Tibial nerve (tissue), 4 donors: ENCODE data around the gene CASP8AP2. TPM values are rescaled to one million over a fixed set of nuclear protein-coding genes. Genes with fewer than 3 reads are reported as not detected.
"Not testable (repeated sequence)": the region's sequence is repeated elsewhere in the genome, so short reads cannot be mapped to it uniquely, and the experiment has no call there.

Source experiments
- DNase-seq, 2 donors: peaks; one replicate each; pipeline ENCODE4 v3.0.0-alpha.2; 2019; ENCODE audit warnings: low spot score in 2 of 2
- H3K27ac ChIP-seq, 4 donors: fragments of 200-600 bp; sonication (generic) in 3 of 4; one replicate each; pipeline ENCODE4 v1.5.1; 2017 to 2019; ENCODE audit warnings: mild to moderate bottlenecking in 1 of 4
- H3K27me3 ChIP-seq, 2 donors: fragments of 200-600 bp; sonication (generic) in 1 of 2; one replicate each; pipeline versions ENCODE4 v1.5.1 to v1.6.0; 2017 to 2019
- H3K36me3 ChIP-seq, 3 donors: fragments of 200-600 bp; sonication (generic); one replicate each; pipeline ENCODE4 v1.5.1; 2018 to 2019
- H3K4me1 ChIP-seq, 4 donors: fragments of 200-600 bp; sonication (generic) in 3 of 4; one replicate each; pipeline ENCODE4 v1.5.1; 2017 to 2019
- H3K4me3 ChIP-seq, 4 donors: fragments of 200-600 bp; sonication (generic) in 3 of 4; one replicate each; pipeline ENCODE4 v1.5.1; 2017 to 2019; ENCODE audit warnings: mild to moderate bottlenecking in 1 of 4, moderate library complexity in 1 of 4
- H3K9me3 ChIP-seq, 4 donors: fragments of 200-600 bp; sonication (generic) in 3 of 4; one replicate each; pipeline ENCODE4 v1.5.1; 2017 to 2019
- CTCF ChIP-seq, 5 experiments: fragments of 200-600 bp in 3 of 5; fragments of 450-650 bp in 2 of 5; sonication (generic) in 3 of 5; IDR thresholded peaks; one replicate each; pipeline ENCODE4 v1.5.1; 2016 to 2019; ENCODE audit warnings: antibody characterized with exemption in 5 of 5, mild to moderate bottlenecking in 3 of 5, moderate library complexity in 2 of 5
- EP300 ChIP-seq, 2 donors: sonication (generic); formaldehyde crosslinking; IDR thresholded peaks; one replicate each; pipeline ENCODE4 v1.6.1; 2017; ENCODE audit warnings: antibody characterized with exemption in 2 of 2, mild to moderate bottlenecking in 1 of 2
- POLR2A ChIP-seq, 2 donors: fragments of 450-650 bp; IDR thresholded peaks; one replicate each; pipeline ENCODE4 v1.6.1; 2017; ENCODE audit warnings: antibody characterized with exemption in 2 of 2, mild to moderate bottlenecking in 2 of 2, moderate library complexity in 2 of 2
- WGBS, 2 donors: methylation state at CpG; one replicate each; pipeline ENCODE4 v1.1.5; 2018; 5-methylcytosine and 5-hydroxymethylcytosine counted together
- total RNA-seq, 4 donors: library from RNA; depleted of rRNA; stranded (reverse); fragments of >200 nt; gene quantifications; one replicate each; pipeline ENCODE4 v1.1.0, GENCODE V29; 2016

The CASP8AP2 gene
- total RNA-seq, 4 donors from 2014 or later: 17.4 to 21.4 (median 18.9) TPM

- DNase-seq: peak; percentile 63 to 76
Observed at GRCh38 chr6:89819336-89820130, 10.1 kb upstream of the CASP8AP2 start, which contains the start of gene MDN1. Gene MDN1 (minus strand): TSS chr6:89819794. CDS start chr6:89819607, 187 bp downstream.

GRCh38 chr6:89826029-89826528 lies 3.6 kb upstream of the CASP8AP2 start:
- no peaks in the 10 kb centered on the region for H3K27me3 ChIP-seq
- 70 to 76% methylated on average over 6 of the region's 6 CpGs for WGBS, 2 donors
- peaks cover 0 to under 1% (median 0%) of the 10 kb centered on the region in 3 donors for H3K36me3 ChIP-seq
- H3K4me3 ChIP-seq: no peak overlapping the region
- peaks cover 0 to 18% (median 6%) of the 10 kb centered on the region in 4 donors for H3K4me1 ChIP-seq
- no peaks in the 10 kb centered on the region for H3K9me3 ChIP-seq
- no peak overlapping the region for H3K27ac ChIP-seq
- DNase-seq: no peak
- TF ChIP-seq EP300 (IDR thresholded peaks at IDR 0.05) (no peak), CTCF (IDR thresholded peaks at IDR 0.05) (no peak), POLR2A (IDR thresholded peaks at IDR 0.05) (no peak)

More at GRCh38 chr6:89819336-89820130, 10.1 kb upstream of the CASP8AP2 start, which contains the start of gene MDN1:
- no peaks in the 10 kb centered on the region for H3K27me3 ChIP-seq
- no peaks in the 10 kb centered on the region for H3K36me3 ChIP-seq
- peaks cover 0 to 32% (median 10%) of the 10 kb centered on the region in 4 donors for H3K4me1 ChIP-seq
- no peaks in the 10 kb centered on the region for H3K9me3 ChIP-seq
- 1% methylated on average over 60 to 63 of the region's 65 CpGs for WGBS, 2 donors
- TF ChIP-seq POLR2A (IDR thresholded peaks at IDR 0.05) (peak; percentile 56 to 74), EP300 (IDR thresholded peaks at IDR 0.05) (peak; percentile 74 to 96), CTCF (IDR thresholded peaks at IDR 0.05) (peak in 1 of 5 experiments; percentile 31)
- peak within 1 kb of the TSS; percentile 81 to 97 (median 90) for H3K4me3 ChIP-seq
- peak within 1 kb of the TSS; percentile 83 to 95 (median 92) for H3K27ac ChIP-seq

- DNase-seq, H3K27me3 ChIP-seq, H3K9me3 ChIP-seq: not testable (repeated sequence)
- H3K36me3 ChIP-seq: peaks cover 0 to 25% (median 0%) of the 10 kb centered on the region in 3 donors
- H3K4me1 ChIP-seq: peaks cover 0 to 20% (median 6%) of the 10 kb centered on the region in 4 donors
- 59 to 67% methylated on average over 13 of the region's 13 CpGs for WGBS, 2 donors
- H3K4me3 ChIP-seq: peak overlapping the region; percentile 43 to 87 (median 84)
- peak overlapping the region in 3 of 4 donors; percentile 80 to 89 (median 87) for H3K27ac ChIP-seq
Observed at GRCh38 chr6:89828475-89828987, 1.1 kb upstream of the CASP8AP2 start.

GRCh38 chr6:89828988-89829471 lies 650 bp upstream of the CASP8AP2 start:
- Histone ChIP-seq H3K4me3 (peak overlapping the region; percentile 43 to 87 (median 84)), H3K36me3 (peaks cover 0 to 27% (median 0%) of the 10 kb centered on the region in 3 donors), H3K9me3 (no peaks in the 10 kb centered on the region), H3K27me3 (no peaks in the 10 kb centered on the region), H3K4me1 (peaks cover 0 to 20% (median 6%) of the 10 kb centered on the region in 4 donors), H3K27ac (peak overlapping the region; percentile 26 to 89 (median 84))
- TF ChIP-seq CTCF (IDR thresholded peaks at IDR 0.05) (no peak), POLR2A (IDR thresholded peaks at IDR 0.05) (no peak), EP300 (IDR thresholded peaks at IDR 0.05) (no peak)
- WGBS, 2 donors: 6 to 9% methylated on average over 18 of the region's 18 CpGs
- DNase-seq: no peak

GRCh38 chr6:89830170-89830809 lies 610 bp downstream of the CASP8AP2 start:
- no peak for DNase-seq
- WGBS, 2 donors: 4 to 8% methylated on average over 15 of the region's 15 CpGs
- peaks cover 0 to 39% (median 0%) of the 10 kb centered on the region in 3 donors for H3K36me3 ChIP-seq
- peak overlapping the region in 3 of 4 donors; percentile 79 to 89 (median 87) for H3K27ac ChIP-seq
- H3K4me3 ChIP-seq: peak overlapping the region; percentile 68 to 87 (median 84)
- TF ChIP-seq CTCF (IDR thresholded peaks at IDR 0.05) (no peak), POLR2A (IDR thresholded peaks at IDR 0.05) (no peak), EP300 (IDR thresholded peaks at IDR 0.05) (no peak)
- peaks cover 0 to 20% (median 6%) of the 10 kb centered on the region in 4 donors for H3K4me1 ChIP-seq
- no peaks in the 10 kb centered on the region for H3K9me3 ChIP-seq
- H3K27me3 ChIP-seq: no peaks in the 10 kb centered on the region
